Sciatic nerve (tissue), 2 donors: ENCODE data around the gene MAP1A. TPM values are rescaled to one million over a fixed set of nuclear protein-coding genes. Genes with fewer than 3 reads are reported as not detected.

Experiments used
- ATAC-seq: fragments of 200-7000 bp; cut with Tn5 transposase; one replicate; pipeline ENCODE4 v1.9.1; 2020; ENCODE audit warnings: mild to moderate bottlenecking, moderate library complexity
- DNase-seq: peaks from one replicate; pipeline ENCODE4 v3.0.0-alpha.2; 2020; ENCODE audit warnings: low spot score
- intact Hi-C: fragments of 100-400 bp; cut with DNase I; formaldehyde crosslinking; loops from one replicate; pipeline ENCODE4 v1.14.2; 2022
- total RNA-seq: library from RNA; stranded (reverse); fragmentation: NEBNext Ultra II Directional; extraction: Animal tissue kit (Norgen Biotek cat#: 25700); gene quantifications from one replicate; pipeline ENCODE4 v1.2.1, GENCODE V29; 2021
- donor health status: DM: no; HTN: no; CAD: no.
- donor health status: DM: no; HTN: no; CAD: no.

The MAP1A gene
- total RNA-seq, 1 donor from 2014 or later = 32.4 TPM

- intact Hi-C loops = no loop called here
- ATAC-seq (peak; percentile 7), DNase-seq (no peak)
Observed at GRCh38 chr15:43509660-43510199, 7.7 kb upstream of the MAP1A start.

GRCh38 chr15:43510200-43511011 lies 7.0 kb upstream of the MAP1A start:
- DNase-seq = peak; percentile 99
- intact Hi-C loops = no loop called here
- peak; percentile 97 for ATAC-seq

GRCh38 chr15:43511012-43511885 lies 6.2 kb upstream of the MAP1A start:
- ATAC-seq (no peak), DNase-seq (no peak)
- intact Hi-C loops = no loop called here

GRCh38 chr15:43513550-43513949 lies 3.9 kb upstream of the MAP1A start:
- DNase-seq (no peak), ATAC-seq (no peak)
- intact Hi-C loops = no loop called here

DNA sequence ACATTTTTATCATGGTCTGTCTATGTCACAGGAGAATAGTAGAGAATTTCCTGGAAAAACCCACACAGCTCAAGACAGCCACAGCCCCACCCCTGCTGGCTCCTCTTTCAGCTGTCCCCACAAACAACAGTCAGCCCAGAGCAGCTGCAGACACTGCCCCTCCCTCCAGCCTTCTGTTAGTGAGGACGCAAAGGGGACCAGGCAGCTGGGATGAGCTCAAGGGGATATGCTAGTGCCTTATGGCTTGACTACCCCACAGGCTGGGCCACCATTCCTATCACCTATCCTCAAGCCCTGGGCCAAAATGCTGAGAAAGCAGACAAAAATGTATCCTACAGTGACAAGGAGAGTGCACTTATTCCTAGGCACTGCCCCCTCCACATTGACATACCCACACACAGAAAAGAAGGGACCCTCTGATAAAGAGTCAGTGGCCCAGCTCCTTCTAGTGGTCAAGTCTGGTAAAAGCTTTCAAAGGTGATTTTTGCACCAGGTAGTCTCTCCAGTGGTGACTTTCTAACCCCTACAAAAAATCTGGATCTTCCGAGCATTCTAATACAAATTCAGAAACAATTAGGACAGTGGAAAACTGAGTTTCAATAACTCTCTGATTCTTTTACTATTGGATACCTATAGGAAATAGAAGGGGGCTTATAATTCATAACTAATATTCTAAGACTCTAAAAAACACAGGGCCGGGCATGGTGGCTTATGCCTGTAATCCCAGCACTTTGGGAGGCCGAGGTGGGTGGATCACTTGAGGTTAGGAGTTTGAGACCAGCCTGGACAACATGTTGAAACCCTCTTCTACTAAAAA lies 3.0 kb upstream of the MAP1A start:
- ATAC-seq = peak; percentile 41
- intact Hi-C loops = no loop called here
- DNase-seq = no peak

DNA sequence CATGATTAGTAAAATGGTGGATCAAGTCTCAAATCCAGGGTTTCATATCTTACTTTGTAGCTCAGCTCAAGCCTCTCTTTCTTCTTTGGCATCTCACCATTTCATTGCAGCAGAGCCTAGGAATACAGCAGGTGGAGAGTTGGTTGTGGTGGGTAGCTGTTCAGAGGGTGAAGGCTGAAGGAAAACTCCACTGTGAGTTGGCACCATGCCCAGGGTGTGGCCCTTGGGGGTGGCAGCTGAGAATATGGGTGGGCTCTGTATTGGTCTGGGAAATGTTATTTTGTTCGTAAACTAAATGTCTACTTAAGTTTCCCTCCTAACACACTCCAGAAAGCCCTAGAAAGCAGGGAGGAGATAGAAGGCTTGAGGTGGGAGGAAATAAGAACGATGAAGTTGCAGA lies 1.7 kb upstream of the MAP1A start:
- intact Hi-C loops = no loop called here
- ATAC-seq (no peak), DNase-seq (no peak)

GRCh38 chr15:43516185-43516584 lies 1.2 kb upstream of the MAP1A start:
- DNase-seq (no peak), ATAC-seq (peak; percentile 32)
- intact Hi-C loops = no loop called here

DNA sequence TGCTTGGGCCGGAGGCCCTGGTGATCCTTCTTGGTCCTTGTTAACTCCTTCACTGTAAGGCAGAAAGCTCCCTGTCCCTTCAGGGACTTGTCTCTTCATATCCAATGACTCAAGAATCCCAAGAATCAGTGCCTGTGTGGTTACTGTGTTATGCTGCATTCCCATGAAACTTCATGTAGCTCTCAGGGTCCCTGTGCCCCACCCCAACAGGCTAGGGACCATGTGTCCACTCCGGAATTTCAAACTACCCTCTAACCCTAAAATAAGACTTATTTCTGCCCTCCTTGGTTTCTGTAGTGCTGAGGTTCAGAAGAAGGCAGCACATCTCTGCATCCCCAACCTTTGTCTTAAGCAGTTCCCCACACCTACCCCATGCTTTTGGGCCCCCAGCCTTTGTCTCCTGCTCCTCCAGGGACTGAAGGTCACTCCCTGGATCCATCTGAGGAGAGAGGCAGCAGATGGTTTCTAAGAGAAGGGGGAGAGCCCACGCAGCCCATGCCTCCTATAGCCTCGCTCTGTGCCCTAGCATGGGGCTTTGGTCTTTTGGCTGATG lies 531 bp upstream of the MAP1A start:
- no peak for DNase-seq
- ATAC-seq = peak; percentile 41
- intact Hi-C loops = no loop called here

DNA sequence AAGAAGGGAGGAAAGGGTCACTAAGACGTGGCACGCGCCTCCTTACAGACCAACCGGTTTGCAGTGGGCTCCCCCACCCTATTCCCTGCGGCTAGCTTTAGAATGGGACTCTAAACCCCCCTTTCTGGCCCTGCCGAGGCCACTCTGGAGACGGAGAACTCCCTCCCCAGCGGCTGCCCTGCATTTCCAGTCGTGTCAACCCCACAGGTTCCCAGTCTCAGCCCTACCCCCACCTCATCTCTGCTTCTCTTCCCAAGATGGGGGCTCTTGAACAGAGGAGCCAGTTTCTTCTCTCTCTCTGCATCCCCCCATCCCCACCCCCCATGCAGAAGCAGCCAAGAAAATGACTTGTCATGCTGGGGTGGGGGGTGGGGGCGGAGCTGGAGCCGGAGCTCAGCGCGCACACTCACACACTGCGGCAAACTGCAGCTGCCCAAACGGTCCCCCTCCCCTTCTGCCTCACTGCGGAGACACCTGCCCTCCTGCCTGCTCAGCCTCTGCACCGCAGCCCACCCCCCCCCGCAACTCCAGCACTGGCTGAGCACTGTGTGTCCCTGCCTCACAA lies 871 bp downstream of the MAP1A start:
- ATAC-seq (peak; percentile 52), DNase-seq (no peak)
- intact Hi-C loops = no loop called here

GRCh38 chr15:43519196-43519595 lies 1.8 kb downstream of the MAP1A start:
- DNase-seq (no peak), ATAC-seq (no peak)
- intact Hi-C loops = no loop called here

GRCh38 chr15:43520138-43520537 lies 2.7 kb downstream of the MAP1A start:
- intact Hi-C loops = no loop called here
- no peak for DNase-seq
- ATAC-seq = no peak

DNA sequence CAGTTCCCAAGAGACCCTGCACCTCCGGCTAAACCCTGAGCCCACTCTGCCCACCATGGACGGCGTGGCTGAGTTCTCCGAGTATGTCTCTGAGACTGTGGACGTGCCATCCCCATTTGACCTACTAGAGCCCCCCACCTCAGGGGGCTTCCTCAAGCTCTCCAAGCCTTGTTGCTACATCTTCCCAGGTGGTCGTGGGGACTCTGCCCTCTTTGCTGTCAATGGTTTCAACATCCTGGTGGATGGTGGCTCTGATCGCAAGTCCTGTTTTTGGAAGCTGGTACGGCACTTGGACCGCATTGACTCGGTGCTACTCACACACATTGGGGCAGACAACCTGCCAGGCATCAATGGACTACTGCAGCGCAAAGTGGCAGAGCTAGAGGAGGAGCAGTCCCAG lies 4.0 kb downstream of the MAP1A start:
- intact Hi-C loops = no loop called here
- DNase-seq = no peak
- ATAC-seq = no peak

- intact Hi-C loops = no loop called here
- DNase-seq (no peak), ATAC-seq (no peak)
Observed at GRCh38 chr15:43522247-43522646, 4.8 kb downstream of the MAP1A start.

GRCh38 chr15:43523646-43524045 lies 6.2 kb downstream of the MAP1A start:
- intact Hi-C loops = no loop called here
- ATAC-seq = no peak
- DNase-seq = no peak

DNA sequence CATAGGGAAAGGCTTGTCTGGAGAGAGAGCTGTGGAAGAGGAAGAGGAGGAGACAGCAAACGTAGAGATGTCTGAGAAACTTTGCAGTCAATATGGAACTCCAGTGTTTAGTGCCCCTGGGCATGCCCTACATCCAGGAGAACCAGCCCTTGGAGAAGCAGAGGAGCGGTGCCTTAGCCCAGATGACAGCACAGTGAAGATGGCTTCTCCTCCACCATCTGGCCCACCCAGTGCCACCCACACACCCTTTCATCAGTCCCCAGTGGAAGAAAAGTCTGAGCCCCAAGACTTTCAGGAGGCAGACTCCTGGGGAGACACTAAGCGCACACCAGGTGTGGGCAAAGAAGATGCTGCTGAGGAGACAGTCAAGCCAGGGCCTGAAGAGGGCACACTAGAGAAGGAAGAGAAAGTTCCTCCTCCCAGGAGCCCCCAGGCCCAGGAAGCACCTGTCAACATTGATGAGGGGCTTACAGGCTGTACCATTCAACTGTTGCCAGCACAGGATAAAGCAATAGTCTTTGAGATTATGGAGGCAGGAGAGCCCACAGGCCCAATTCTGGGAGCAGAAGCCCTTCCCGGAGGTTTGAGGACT lies 6.9 kb downstream of the MAP1A start:
- intact Hi-C loops = no loop called here

GRCh38 chr15:43525131-43525530 lies 7.7 kb downstream of the MAP1A start:
- DNase-seq (no peak), ATAC-seq (no peak)
- intact Hi-C loops = no loop called here

More for the DNA sequence above, 6.9 kb downstream of the MAP1A start:
- no peak for ATAC-seq
- DNase-seq = no peak

DNA sequence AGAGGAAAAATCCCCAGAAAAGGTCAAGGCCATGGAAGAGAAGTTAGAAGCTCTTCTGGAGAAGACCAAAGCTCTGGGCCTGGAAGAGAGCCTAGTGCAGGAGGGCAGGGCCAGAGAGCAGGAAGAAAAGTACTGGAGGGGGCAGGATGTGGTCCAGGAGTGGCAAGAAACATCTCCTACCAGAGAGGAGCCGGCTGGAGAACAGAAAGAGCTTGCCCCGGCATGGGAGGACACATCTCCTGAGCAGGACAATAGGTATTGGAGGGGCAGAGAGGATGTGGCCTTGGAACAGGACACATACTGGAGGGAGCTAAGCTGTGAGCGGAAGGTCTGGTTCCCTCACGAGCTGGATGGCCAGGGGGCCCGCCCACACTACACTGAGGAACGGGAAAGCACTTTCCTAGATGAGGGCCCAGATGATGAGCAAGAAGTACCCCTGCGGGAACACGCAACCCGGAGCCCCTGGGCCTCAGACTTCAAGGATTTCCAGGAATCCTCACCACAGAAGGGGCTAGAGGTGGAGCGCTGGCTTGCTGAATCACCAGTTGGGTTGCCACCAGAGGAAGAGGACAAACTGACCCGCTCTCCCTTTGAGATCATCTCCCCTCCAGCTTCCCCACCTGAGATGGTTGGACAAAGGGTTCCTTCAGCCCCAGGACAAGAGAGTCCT lies 9.0 kb downstream of the MAP1A start:
- DNase-seq (no peak), ATAC-seq (peak; percentile 7)
- intact Hi-C loops = no loop called here
